GM18873 (cell line): ENCODE data around the gene LYZ.

ENCODE experiments used
- ATAC-seq: cut with Tn5 transposase; IDR thresholded peaks from one replicate; pipeline ENCODE4 v1.9.1; 2021; ENCODE audit warnings: mild to moderate bottlenecking, moderate library complexity, moderate number of reproducible peaks; ENCODE audit not compliant: unreplicated experiment, low FRiP score

Gene LYZ

DNA sequence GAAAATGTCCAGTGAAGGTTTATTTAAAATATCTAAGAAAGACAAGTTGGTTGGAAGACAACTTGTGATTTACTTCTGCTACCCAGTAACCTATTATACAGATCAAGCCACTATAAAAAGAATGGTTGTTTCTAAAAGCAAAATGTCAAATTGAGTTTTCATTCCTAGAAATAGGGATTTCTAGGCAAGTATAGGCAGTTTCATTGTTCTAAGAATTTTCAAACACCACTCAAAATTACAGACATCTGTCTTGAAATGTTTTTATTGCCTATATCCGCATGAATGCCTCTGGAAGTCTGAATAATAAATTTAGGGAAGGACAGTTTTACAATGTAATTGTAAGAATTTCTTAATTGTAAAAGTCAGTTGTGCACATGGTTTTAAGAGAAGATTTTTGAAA, 20.0 kb downstream of the LYZ start:
- ATAC-seq = no peak

DNA sequence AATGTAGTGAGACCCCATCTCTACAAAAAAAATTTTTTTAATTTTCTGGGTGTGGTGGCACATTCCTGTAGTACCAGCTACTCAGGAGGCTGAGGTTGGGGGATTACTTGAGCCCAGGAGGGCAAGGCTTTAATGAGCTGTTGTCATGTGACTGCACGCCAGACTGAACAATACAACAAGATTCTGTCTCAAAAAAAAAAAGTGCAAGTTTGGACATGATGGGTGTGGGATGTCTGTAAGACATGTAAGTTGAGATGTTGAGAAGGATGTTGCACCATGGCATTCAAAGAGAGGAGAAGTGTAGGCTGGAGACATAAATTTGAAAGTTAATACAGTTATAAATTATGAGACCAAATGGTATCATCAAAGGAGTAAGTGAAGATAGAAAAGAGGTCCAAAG, 34.9 kb downstream of the LYZ start:
- no peak for ATAC-seq

DNA sequence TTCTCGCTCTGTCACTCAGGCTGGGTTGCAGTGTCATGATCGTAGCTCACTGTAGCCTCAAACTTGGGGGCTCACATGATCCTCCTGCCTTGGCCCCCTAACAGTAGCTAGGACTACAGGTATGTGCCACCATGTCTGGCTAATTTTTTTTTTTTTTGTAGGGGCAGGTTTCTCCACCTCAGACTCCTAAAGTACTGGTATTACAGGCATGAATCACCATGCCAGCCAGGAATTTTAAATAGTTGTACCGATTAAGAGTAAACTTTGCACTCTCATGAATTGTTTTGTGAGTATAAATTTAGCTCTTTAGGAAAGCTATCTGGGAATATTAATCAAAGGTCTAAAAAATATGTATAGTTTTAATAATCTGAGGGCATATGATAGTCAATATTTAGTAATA, 36.9 kb downstream of the LYZ start:
- no peak for ATAC-seq

DNA sequence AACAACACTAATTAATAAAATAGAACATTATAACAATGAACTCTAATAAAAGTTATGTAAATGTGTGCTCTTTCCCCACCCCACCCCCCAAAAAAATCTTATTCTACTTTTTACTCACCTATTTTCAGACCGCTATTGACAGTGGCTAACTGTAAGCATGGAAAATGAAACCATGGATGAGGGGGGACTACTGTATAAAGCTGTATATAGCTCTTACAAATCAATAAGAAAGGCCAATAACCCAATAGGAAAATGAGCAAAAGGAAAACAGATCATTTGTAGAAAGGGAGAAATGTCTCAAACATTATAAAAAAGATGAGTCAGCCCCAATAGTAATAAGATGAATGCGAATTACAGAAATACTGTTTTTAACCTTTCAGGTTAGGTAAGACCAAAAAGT, 38.7 kb downstream of the LYZ start:
- ATAC-seq = no peak

DNA sequence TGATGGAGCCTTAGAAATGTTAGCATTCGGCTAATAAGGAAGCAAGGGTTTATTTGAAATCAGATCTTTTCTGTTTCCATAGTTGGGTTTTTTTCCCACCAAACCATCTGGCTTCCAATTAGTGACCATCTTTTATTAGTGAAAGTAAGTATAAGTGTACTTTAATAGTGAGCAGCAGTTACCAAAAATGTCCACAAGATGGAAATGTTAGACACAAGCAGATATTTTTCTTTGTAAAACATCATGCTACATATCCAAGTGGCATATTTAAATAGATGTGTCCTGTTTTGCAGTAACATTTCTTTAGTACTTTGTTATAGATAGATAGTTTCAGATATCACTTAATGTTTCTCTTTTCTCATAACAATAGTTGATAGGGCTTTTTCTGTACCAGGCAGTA, 40.2 kb downstream of the LYZ start:
- ATAC-seq = no peak

DNA sequence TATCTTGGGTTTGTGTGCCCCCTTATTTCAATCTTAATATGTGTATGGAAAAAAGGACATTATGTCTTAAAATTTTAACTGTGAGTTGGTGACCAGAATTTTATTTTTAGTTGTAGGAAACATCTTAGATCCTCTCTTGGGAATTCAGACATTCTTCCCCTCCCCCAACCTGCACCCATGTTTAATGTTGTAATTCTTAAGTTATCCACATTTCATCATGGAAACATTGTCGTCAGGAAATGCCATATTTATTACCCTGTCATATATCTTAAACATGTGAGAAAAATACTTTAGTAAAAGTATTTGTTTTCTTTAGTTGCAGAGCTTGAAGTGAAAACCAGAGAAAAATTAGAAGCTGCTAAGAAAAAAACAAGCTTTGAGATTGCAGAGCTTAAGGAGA, 41.6 kb downstream of the LYZ start:
- ATAC-seq = no peak

DNA sequence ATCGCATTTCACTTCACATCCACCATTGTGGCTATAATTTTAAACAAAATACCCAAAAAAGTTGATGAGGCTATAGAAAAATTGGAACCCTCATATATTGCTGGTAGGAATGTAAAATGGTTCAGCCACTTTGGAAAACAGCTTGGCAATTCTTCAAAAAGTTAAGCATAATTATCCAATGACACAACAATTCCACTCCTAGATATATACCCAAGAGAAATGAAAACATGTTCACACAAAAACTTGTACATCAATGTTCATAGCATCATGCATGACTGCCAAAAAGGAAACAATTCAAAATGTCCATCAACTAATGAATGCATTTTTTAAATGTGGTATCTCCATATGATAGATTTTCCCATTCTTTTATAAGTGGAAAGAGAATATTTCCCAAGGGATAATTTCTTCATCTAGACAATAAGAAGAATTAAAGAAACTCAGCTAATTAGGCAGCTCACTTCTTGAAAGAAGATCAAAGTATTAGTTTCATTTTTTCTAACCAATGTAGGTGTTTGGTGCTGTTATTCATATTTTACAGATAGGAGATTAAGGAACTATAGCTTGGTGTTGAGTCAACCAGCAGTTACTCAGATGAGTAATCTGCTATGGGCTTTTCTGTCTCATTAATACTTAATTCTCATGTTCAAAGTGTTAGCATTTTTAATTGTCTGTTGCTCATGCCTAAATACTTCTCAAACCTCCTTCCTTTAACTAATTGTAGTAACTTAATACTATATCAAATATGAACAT, 44.2 kb downstream of the LYZ start:
- ATAC-seq = no peak

DNA sequence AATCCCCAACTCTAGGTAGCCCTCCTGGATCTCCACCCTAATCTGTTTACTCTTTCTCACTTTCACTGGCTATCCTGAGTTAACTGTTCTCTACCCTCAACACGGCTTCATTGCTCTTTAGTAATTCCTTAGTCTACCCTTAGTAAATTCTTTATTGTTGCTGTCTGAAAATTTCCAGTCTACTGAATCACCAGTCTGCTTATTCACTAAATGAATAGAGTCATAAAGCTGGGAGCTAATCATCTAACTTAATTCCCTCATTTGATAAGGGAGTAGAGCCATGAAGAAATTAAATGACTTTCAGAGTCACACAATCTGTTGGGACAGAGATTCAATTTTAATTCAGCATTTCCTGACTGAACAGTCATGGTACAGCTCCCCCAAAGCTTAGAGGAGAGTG, 47.9 kb downstream of the LYZ start:
- no peak for ATAC-seq

DNA sequence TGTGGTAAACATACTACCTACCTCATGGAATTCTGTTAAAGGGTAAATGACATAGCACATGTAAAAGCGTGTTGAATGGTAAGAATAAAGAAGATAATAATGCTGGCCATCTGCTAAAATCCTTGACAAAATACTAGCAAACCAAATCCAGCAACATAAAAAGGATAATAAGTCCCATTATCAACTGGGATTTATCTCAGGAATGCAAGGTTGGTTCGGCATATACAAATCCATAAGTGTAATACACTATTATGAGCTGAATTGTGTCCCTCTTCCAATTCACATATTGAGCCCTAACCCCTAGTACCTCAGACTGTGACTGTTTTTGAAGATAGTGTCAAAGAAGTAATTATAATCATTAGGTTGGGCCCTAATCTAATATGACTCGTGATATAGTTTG, 48.8 kb downstream of the LYZ start:
- ATAC-seq = no peak

DNA sequence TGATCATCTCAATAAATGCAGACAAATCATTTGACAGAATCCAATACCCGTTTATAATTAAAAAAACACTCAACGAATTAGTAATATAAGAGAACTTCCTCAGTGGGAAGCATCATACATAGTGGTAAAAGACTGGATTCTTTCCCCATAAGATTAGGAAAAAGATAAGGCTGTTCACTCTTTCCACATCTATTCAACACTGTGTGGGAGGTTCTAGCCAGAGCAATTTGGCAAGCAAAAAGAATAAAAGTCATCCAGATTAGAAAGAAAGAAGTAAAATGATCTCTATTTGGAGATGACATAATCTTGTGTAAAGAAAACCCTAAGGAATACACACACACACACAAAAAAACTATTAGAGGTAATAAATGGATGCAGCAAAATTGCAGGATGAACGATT, 49.8 kb downstream of the LYZ start:
- ATAC-seq = no peak

DNA sequence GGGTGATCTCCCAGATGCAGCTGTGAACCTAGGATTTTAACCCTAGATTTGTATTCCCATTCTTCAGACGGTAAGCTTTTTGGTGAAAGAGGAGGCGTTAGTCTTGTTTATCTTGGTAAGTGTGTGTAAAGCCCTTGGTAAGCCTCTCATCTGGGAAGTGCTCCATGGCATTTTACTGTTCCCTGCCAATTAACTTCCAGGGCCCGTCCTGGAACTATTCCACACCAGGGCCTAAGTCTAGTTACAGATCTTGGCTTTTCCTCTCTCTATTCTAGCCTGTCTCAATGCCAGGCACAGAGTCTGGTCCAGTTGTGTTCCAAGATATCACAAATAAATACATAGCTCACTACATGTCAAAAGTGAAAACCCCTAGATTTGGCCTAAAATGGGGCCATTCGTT, 53.8 kb downstream of the LYZ start:
- no peak for ATAC-seq
